GM12891 (cell line): ENCODE measurements around the gene ZBTB22.
A peak's percentile ranks its signal among the peaks of the same experiment; 100 is the strongest.

Experiments
- DNase-seq: peaks from one replicate; pipeline ENCODE4 v3.0.0; 2011; ENCODE audit warnings: low spot score; ENCODE audit not compliant: insufficient read length
- FAIRE-seq: peaks from 2 replicates; lab custom pipeline; 2011; peaks lifted over from hg19 to GRCh38; lab: Jason Lieb, UNC
- PAX5 ChIP-seq: IDR thresholded peaks from 2 replicates; pipeline ENCODE4 v1.6.1; 2011; ENCODE audit warnings: low read length, moderate library complexity, mild to moderate bottlenecking; ENCODE audit not compliant: insufficient read depth, severe bottlenecking
- POLR2A ChIP-seq: IDR thresholded peaks from 2 replicates; pipeline ENCODE4 v1.6.1; 2011; ENCODE audit warnings: low read depth, low read length, control low read depth
- POLR2AphosphoS5 ChIP-seq: IDR thresholded peaks from 2 replicates; pipeline ENCODE4 v1.6.1; 2011; ENCODE audit warnings: low read depth, low read length, control low read depth
- POU2F2 ChIP-seq: IDR thresholded peaks from 2 replicates; pipeline ENCODE4 v1.6.1; 2011; ENCODE audit warnings: low read depth, mild to moderate bottlenecking, control low read depth, low read length, moderate library complexity
- SPI1 ChIP-seq: IDR thresholded peaks from 2 replicates; pipeline ENCODE4 v1.6.1; 2011; ENCODE audit warnings: low read depth, low read length, control low read depth
- TAF1 ChIP-seq: IDR thresholded peaks from 2 replicates; pipeline ENCODE4 v1.6.1; 2011; ENCODE audit warnings: low read depth, low read length, control low read depth

Gene ZBTB22

GRCh38 chr6:33313709-33314514, 3.6 kb downstream of the ZBTB22 start, which contains the start of gene TAPBP:
TAPBP (minus strand) TSS chr6:33314078; CDS start chr6:33314041, 37 bp downstream.
- peak; percentile 63 for DNase-seq
- peak; percentile 79 for FAIRE-seq
- TF ChIP-seq POLR2A = peak; percentile 86
- peak; percentile 86 for TF ChIP-seq TAF1
- peak; percentile 74 for TF ChIP-seq SPI1
- peak; percentile 79 for TF ChIP-seq POLR2AphosphoS5
- peak; percentile 71; the same call in 1 of the 2 replicates for TF ChIP-seq POU2F2
- no peak for TF ChIP-seq PAX5

- no peak for FAIRE-seq
- no peak for DNase-seq
- TF ChIP-seq SPI1 (no peak), POU2F2 (no peak), PAX5 (no peak), TAF1 (no peak), POLR2AphosphoS5 (no peak), POLR2A (no peak)
Observed at GRCh38 chr6:33313105-33313708, 4.3 kb downstream of the ZBTB22 start.

GRCh38 chr6:33312361-33313104, 5.0 kb downstream of the ZBTB22 start:
- no peak for FAIRE-seq
- peak; percentile 73 for DNase-seq

GRCh38 chr6:33306356-33306755, 11.2 kb downstream of the ZBTB22 start:
- no peak for FAIRE-seq
- TF ChIP-seq TAF1 (no peak), POLR2A (no peak), POU2F2 (no peak), PAX5 (no peak), POLR2AphosphoS5 (no peak), SPI1 (no peak)

More at GRCh38 chr6:33312361-33313104, 5.0 kb downstream of the ZBTB22 start:
- 0 out of 2 replicates have a peak, but pooled peaks have one; percentile 63 for TF ChIP-seq POLR2AphosphoS5
- TF ChIP-seq TAF1 = no peak
- TF ChIP-seq POU2F2 = 0 out of 2 replicates have a peak, but pooled peaks have one; percentile 11
- TF ChIP-seq PAX5 = no peak
- no peak for TF ChIP-seq SPI1
- TF ChIP-seq POLR2A = no peak

GRCh38 chr6:33305052-33305451, 12.5 kb downstream of the ZBTB22 start:
- TF ChIP-seq POLR2AphosphoS5 (0 out of 2 replicates have a peak, but pooled peaks have one; percentile 4), POLR2A (no peak)
- no peak for DNase-seq
- FAIRE-seq = no peak

More at GRCh38 chr6:33306356-33306755, 11.2 kb downstream of the ZBTB22 start:
- no peak for DNase-seq

- TF ChIP-seq TAF1 = no peak
- TF ChIP-seq POLR2A = no peak
- TF ChIP-seq POU2F2 = no peak
- TF ChIP-seq SPI1 = no peak
- no peak for TF ChIP-seq POLR2AphosphoS5
- TF ChIP-seq PAX5 = no peak
- no peak for FAIRE-seq
- DNase-seq = no peak
Observed at GRCh38 chr6:33304216-33304615, 13.3 kb downstream of the ZBTB22 start.

GRCh38 chr6:33301877-33302276, 15.7 kb downstream of the ZBTB22 start:
- DNase-seq = no peak
- FAIRE-seq = no peak
- no peak for TF ChIP-seq POLR2AphosphoS5
- TF ChIP-seq POLR2A = no peak
- no peak for TF ChIP-seq POU2F2
- TF ChIP-seq PAX5 = no peak
- no peak for TF ChIP-seq TAF1
- TF ChIP-seq SPI1 = no peak

- peak; percentile 89 for DNase-seq
- TF ChIP-seq POLR2A (peak; percentile 82), PAX5 (no peak), TAF1 (peak; percentile 50), POLR2AphosphoS5 (peak; percentile 75; the same call in 1 of the 2 replicates), SPI1 (no peak), POU2F2 (peak; percentile 59)
- FAIRE-seq = peak; percentile 76
Observed at GRCh38 chr6:33299237-33299944, 18.2 kb downstream of the ZBTB22 start.

GRCh38 chr6:33298773-33299236, 18.7 kb downstream of the ZBTB22 start, which contains the start of gene RGL2:
RGL2 (minus strand) TSS chr6:33298942; CDS start chr6:33298610, 332 bp downstream.
- peak; percentile 62 for DNase-seq
- FAIRE-seq = no peak
- TF ChIP-seq SPI1 (peak; percentile 49), TAF1 (no peak)
